GM12874 (cell line): ENCODE data around the gene CHCHD6.

ENCODE experiments used
- TF ChIP-seq, protein P1 (sequence below): IDR thresholded peaks from 2 replicates; pipeline ENCODE4 v1.5.1; 2011; ENCODE audit warnings: low read depth, mild to moderate bottlenecking, control low read depth, low read length, moderate library complexity; ENCODE audit not compliant: insufficient read depth

Gene CHCHD6

DNA sequence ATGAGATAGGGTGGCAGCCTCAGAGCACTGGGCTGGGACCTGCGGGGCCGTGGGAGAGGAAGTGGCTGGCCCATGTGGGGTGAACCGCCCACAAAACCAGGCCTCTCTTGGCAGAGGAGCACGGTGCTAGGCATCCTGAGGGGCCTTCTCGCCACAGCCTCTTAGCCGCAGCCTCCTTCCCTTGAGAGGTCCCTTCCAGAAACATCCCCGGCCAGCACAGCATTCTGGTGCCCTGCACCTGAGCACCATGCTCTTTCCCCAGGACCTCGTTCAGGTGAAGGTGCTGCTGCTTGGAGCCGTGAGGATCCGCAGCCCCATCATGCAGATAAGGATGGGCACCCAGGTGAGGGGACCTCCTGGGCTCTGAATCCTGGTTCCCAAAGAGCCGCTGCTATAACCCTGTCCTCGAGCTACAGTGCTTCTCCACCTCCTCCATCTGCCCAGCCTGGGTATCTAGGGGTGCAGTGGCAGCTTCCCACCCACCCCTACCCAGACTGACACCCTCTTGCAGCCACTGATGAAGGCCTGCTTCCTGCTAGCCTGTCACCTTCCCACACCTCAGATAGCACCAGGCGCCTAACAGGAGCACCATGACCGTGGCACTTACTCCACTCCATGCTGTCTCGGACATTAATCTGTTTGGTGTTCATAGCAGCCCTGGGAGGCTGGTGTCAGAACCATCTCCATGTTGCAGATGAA, 37.9 kb upstream of the CHCHD6 start:
- TF ChIP-seq, protein P1, sequence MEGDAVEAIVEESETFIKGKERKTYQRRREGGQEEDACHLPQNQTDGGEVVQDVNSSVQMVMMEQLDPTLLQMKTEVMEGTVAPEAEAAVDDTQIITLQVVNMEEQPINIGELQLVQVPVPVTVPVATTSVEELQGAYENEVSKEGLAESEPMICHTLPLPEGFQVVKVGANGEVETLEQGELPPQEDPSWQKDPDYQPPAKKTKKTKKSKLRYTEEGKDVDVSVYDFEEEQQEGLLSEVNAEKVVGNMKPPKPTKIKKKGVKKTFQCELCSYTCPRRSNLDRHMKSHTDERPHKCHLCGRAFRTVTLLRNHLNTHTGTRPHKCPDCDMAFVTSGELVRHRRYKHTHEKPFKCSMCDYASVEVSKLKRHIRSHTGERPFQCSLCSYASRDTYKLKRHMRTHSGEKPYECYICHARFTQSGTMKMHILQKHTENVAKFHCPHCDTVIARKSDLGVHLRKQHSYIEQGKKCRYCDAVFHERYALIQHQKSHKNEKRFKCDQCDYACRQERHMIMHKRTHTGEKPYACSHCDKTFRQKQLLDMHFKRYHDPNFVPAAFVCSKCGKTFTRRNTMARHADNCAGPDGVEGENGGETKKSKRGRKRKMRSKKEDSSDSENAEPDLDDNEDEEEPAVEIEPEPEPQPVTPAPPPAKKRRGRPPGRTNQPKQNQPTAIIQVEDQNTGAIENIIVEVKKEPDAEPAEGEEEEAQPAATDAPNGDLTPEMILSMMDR = no peak

DNA sequence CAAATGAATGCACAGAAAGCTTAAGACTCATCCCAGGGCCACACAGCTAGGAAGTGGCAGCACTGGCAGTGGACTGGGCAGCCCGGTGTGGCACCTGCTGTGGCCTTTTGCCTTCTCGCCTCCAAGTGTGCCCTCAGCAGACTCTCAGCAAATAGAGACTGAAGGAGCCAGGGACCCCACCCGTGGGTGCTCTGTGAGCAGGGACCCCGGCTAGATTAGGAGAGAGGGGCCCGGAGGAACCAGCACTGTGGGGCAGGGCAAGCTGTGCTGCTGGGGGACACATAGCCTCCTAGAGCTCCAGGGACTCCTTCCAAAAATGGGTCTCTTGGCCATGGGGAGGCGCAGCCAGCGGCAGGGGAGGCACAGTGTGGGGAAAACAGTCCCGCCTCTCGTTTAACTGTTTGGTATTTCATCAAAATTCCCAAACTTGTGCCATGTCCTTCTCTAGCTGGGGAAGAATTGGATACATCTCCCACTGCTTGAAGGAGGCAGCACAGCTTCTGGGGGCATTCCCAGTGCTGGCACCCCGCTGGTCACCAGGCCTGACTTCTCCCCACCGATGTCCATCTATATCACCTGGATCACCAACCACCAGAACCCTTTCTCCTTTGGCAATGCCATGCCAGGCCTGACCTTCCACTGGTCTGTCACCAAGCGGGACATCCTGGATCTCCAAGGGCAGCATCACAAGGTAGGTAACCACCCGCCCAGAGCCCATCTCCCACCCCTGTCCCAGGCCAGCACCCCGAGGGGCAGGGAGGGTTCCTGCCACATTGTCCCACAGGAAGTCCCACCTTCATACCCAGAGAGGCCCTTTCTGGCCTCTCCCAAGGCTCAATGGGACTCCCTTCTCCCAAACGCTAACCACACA, 37.1 kb upstream of the CHCHD6 start:
- TF ChIP-seq, protein P1 = no peak

DNA sequence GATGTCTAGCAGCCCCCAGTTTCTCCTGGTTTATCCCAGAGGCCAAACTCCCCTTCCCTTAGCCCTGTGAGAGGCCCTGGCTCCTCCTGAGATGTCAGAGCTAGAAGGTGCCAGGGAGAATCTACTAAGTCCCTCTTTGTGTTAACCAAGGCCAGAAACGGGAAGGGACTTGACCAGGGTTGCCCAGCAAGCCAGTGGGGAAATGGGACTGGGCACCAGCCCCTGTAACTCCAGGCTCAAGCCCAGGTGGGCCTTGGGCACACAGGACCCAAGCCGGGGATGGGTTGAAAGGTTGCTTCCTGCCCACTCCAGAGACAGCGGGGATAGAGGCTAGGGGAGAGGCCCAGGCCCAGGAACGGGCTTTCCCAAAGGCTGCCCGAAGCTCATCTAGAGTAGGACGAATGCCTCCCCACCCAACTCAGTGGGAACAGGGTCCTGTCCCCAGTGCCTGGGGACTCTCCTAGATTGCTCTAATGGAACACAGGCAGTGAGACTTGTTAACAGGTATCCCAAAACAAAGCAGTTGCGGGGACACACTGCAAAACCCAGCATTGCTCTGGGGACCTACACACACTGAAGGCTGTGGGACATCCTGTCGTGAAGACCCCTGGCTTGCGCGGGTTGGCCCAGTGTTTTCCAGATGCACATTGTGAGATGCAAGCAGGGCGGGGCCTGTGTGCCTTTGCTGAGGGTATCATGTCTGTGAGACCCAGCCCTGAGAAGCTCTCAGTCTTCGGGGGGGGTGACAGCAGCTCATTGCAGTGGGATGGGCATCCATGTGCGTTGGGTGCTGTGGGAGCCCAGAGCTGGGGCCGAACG, 36.2 kb upstream of the CHCHD6 start:
- TF ChIP-seq, protein P1 = no peak

DNA sequence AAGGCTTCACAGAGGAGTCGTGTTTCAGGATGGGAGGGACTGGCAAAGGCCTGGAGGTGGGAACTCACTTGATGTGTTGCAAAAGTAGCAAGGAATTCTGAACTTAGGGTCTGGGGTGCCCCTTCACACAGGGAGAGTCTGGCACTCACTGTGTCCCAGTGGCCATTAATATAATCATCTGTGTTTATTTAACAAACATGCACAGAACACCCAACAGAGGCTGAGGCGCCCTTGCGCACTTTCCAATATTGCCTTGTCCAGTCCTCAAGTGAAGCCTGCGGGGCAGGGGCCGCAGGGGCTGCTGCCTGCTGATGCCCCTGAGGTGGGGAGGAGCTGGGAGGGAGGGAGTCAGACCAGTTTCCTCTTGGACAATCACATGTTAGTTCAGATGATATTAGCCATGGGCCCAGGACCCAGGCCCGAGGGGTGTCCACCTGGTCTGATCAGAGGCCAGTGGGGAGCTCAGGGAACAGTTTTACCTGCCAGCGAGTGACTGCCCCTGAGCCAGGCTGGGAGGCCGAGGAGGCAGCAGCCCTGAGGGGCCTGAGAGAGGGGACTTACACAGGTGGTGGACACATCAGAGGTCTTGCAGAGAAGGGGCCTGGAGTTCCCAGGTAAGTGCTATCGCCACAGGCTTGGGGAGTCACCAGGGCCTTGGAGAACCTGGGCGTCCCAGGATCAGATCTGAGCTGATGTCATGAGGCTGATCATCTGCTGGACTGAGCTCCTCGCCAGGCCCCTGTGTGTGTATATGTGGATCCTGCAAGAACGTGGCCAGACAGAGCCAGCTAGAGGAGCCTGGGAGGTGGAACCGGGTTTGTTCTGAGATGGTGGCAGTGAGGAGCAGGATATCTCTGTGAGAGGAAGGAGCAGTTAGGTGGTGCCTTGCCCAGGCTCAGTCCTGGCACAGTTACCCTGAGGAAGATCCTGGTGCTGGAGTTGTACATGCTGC, 35.3 kb upstream of the CHCHD6 start:
- TF ChIP-seq, protein P1 = no peak

DNA sequence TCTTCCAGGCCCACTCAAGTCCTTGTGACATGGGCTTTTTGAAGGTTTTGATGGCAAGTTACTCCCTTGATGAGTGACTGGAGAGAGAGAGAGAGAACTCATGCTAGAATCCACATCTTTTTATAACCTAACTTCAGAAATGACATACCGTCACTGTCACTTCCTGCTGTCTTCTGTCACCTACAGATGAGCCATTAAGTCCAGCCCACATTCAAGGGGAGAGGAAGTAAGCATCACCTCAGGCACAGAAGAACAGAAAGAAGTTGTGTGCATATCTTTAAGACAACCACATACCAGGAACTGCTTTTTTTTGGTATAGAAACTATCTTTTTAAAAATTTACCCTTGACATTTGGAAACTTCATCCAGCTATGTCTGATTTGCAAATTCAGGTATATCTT, 32.5 kb upstream of the CHCHD6 start:
- TF ChIP-seq, protein P1 = no peak

DNA sequence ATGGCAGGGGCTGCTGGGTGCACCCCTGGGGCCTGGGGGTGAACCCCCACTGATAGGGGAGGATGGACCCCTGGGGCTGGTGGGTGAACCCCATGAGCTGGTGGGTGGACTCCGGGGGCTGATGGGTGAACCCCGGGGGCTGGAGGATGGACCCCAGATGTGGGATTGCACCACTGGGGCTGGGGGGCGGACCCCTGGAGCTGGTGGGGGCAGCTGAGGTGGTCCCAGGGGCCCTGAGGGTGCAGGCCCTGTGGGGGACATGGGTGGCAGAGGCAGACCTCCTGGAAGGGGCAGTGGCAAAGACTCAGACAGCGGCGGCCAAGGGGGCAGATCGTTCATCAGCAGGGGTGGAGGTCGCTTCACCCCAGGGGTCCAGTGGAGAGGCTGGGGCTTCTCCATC, 31.7 kb upstream of the CHCHD6 start:
- TF ChIP-seq, protein P1 = no peak
